WTC11 (cell line): ENCODE measurements around the gene LPP. TPM values are rescaled to one million over a fixed set of nuclear protein-coding genes. Genes with fewer than 3 reads are reported as not detected.

ENCODE experiments used
- ATAC-seq: fragments of 200-7000 bp; cut with Tn5 transposase; 2 replicates; pipeline ENCODE4 v1.10.0; 2021; ENCODE audit warnings: mild to moderate bottlenecking, moderate library complexity
- CTCF ChIA-PET: fragments of 300-600 bp; sonication (Branson Sonifier 250); formaldehyde crosslinking; loops from one replicate; lab custom pipeline; 2021; ENCODE audit warnings: antibody characterized with exemption; lab: Charles Lee
- POLR2A ChIA-PET: fragments of 350-600 bp; sonication (Branson Sonifier 250); formaldehyde crosslinking; loops from one replicate; lab custom pipeline; 2021; ENCODE audit warnings: antibody characterized with exemption; lab: Charles Lee
- DNase-seq: peaks from one replicate; pipeline ENCODE4 v3.0.0; 2021; ENCODE audit warnings: low spot score
- H3K27ac Mint-ChIP-seq: 2 replicates; pipeline ENCODE4 v1.8.0; 2021; ENCODE audit warnings: mixed read lengths
- H3K27me3 Mint-ChIP-seq: 2 replicates; pipeline ENCODE4 v1.8.0; 2021; ENCODE audit warnings: low read depth, mild to moderate bottlenecking, moderate library complexity, mixed read lengths
- H3K36me3 Mint-ChIP-seq: 2 replicates; pipeline ENCODE4 v1.8.0; 2021; ENCODE audit warnings: mixed read lengths
- H3K4me1 Mint-ChIP-seq: 2 replicates; pipeline ENCODE4 v1.8.0; 2022; ENCODE audit warnings: mixed read lengths
- H3K4me3 Mint-ChIP-seq: 2 replicates; pipeline ENCODE4 v1.8.0; 2021; ENCODE audit warnings: mild to moderate bottlenecking, moderate library complexity, mixed read lengths
- H3K9me3 Mint-ChIP-seq: 2 replicates; pipeline ENCODE4 v1.8.0; 2021; ENCODE audit warnings: mixed read lengths
- ATF6 ChIP-seq: sonication (generic); formaldehyde crosslinking; IDR thresholded peaks from 2 replicates; pipeline ENCODE4 v1.8.1; 2023; ENCODE audit warnings: mild to moderate bottlenecking, missing genetic modification reagents
- CTCF ChIP-seq: fragments of 200-600 bp; IDR thresholded peaks from 2 replicates; pipeline ENCODE4 v1.8.0; 2022; ENCODE audit warnings: antibody characterized with exemption
- FOXJ3 ChIP-seq: sonication (generic); formaldehyde crosslinking; IDR thresholded peaks from 2 replicates; pipeline ENCODE4 v1.9.0; 2021; ENCODE audit warnings: missing genetic modification reagents, mild to moderate bottlenecking, borderline replicate concordance
- GRHL2 ChIP-seq: fragments of 250-450 bp; sonication (Bioruptor Pico); IDR thresholded peaks from 2 replicates; pipeline ENCODE4 v1.8.0; 2022; ENCODE audit warnings: mild to moderate bottlenecking, moderate library complexity; ENCODE audit not compliant: insufficient replicate concordance, severe bottlenecking
- GTF2I ChIP-seq: fragments of 250-450 bp; sonication (Bioruptor Pico); conservative IDR thresholded peaks from 2 replicates; pipeline ENCODE4 v1.4.0; 2021; ENCODE audit warnings: mild to moderate bottlenecking
- HMGA2 ChIP-seq: fragments of 250-450 bp; sonication (Bioruptor Pico); IDR thresholded peaks from 2 replicates; pipeline ENCODE4 v1.4.0; 2021; ENCODE audit warnings: mild to moderate bottlenecking, moderate library complexity
- MXD4 ChIP-seq: fragments of 250-450 bp; sonication (Bioruptor Pico); IDR thresholded peaks from 2 replicates; pipeline ENCODE4 v1.8.0; 2021; ENCODE audit warnings: mild to moderate bottlenecking, moderate library complexity, borderline replicate concordance
- NFYB ChIP-seq: sonication (generic); formaldehyde crosslinking; conservative IDR thresholded peaks from 2 replicates; pipeline ENCODE4 v1.8.0; 2022; ENCODE audit warnings: low read depth, missing genetic modification reagents
- NR1H2 ChIP-seq: sonication (generic); formaldehyde crosslinking; IDR thresholded peaks from 2 replicates; pipeline ENCODE4 v1.9.0; 2021; ENCODE audit warnings: mild to moderate bottlenecking, moderate library complexity, missing genetic modification reagents
- PREB ChIP-seq: sonication (generic); formaldehyde crosslinking; IDR thresholded peaks from 2 replicates; pipeline ENCODE4 v1.8.1; 2022; ENCODE audit warnings: mild to moderate bottlenecking, missing genetic modification reagents, moderate library complexity, borderline replicate concordance
- PRRX2 ChIP-seq: fragments of 250-450 bp; sonication (Bioruptor Pico); IDR thresholded peaks from 2 replicates; pipeline ENCODE4 v1.8.0; 2021; ENCODE audit warnings: mild to moderate bottlenecking
- TCF7 ChIP-seq: sonication (generic); formaldehyde crosslinking; IDR thresholded peaks from 2 replicates; pipeline ENCODE4 v1.8.0; 2022; ENCODE audit warnings: mild to moderate bottlenecking, low read depth, missing genetic modification reagents, moderate library complexity
- TEAD4 ChIP-seq: sonication (generic); formaldehyde crosslinking; IDR thresholded peaks from 2 replicates; pipeline ENCODE4 v1.8.0; 2022; ENCODE audit warnings: mild to moderate bottlenecking, missing genetic modification reagents
- USF1 ChIP-seq: sonication (generic); formaldehyde crosslinking; IDR thresholded peaks from 2 replicates; pipeline ENCODE4 v1.8.0; 2022; ENCODE audit warnings: mild to moderate bottlenecking, missing genetic modification reagents
- ZNF138 ChIP-seq: sonication (generic); formaldehyde crosslinking; conservative IDR thresholded peaks from 2 replicates; pipeline ENCODE4 v1.8.1; 2022; ENCODE audit warnings: mild to moderate bottlenecking, moderate library complexity, missing genetic modification reagents
- ZNF219 ChIP-seq: sonication (generic); formaldehyde crosslinking; IDR thresholded peaks from 2 replicates; pipeline ENCODE4 v1.8.0; 2023; ENCODE audit warnings: missing genetic modification reagents, mild to moderate bottlenecking, borderline replicate concordance
- ZNF423 ChIP-seq: fragments of 250-450 bp; sonication (Bioruptor Pico); IDR thresholded peaks from 2 replicates; pipeline ENCODE4 v2.1.2; 2022; ENCODE audit warnings: mild to moderate bottlenecking, moderate library complexity
- ZSCAN18 ChIP-seq: fragments of 250-450 bp; sonication (Bioruptor Pico); IDR thresholded peaks from 2 replicates; pipeline ENCODE4 v2.1.2; 2022; ENCODE audit warnings: mild to moderate bottlenecking, moderate library complexity
- total RNA-seq: library from RNA; stranded (reverse); gene quantifications from 3 replicates; pipeline ENCODE4 v1.2.3, GENCODE V29; 2021
- TF ChIP-seq, protein P1 (sequence below): sonication (generic); formaldehyde crosslinking; IDR thresholded peaks from 2 replicates; pipeline ENCODE4 v1.8.1; 2022; ENCODE audit warnings: low read depth, mild to moderate bottlenecking, moderate library complexity, missing genetic modification reagents, borderline replicate concordance
- TF ChIP-seq, protein P2 (sequence below): fragments of 250-450 bp; sonication (Bioruptor Pico); IDR thresholded peaks from 2 replicates; pipeline ENCODE4 v1.9.0; 2021; ENCODE audit warnings: moderate library complexity, mild to moderate bottlenecking, inconsistent platforms, borderline replicate concordance
- TF ChIP-seq, protein P3 (sequence below): sonication (generic); formaldehyde crosslinking; IDR thresholded peaks from 2 replicates; pipeline ENCODE4 v1.8.1; 2023; ENCODE audit warnings: mild to moderate bottlenecking, missing genetic modification reagents

LPP gene
- total RNA-seq, 1 experiment from 2014 or later: 49.6 TPM

DNA sequence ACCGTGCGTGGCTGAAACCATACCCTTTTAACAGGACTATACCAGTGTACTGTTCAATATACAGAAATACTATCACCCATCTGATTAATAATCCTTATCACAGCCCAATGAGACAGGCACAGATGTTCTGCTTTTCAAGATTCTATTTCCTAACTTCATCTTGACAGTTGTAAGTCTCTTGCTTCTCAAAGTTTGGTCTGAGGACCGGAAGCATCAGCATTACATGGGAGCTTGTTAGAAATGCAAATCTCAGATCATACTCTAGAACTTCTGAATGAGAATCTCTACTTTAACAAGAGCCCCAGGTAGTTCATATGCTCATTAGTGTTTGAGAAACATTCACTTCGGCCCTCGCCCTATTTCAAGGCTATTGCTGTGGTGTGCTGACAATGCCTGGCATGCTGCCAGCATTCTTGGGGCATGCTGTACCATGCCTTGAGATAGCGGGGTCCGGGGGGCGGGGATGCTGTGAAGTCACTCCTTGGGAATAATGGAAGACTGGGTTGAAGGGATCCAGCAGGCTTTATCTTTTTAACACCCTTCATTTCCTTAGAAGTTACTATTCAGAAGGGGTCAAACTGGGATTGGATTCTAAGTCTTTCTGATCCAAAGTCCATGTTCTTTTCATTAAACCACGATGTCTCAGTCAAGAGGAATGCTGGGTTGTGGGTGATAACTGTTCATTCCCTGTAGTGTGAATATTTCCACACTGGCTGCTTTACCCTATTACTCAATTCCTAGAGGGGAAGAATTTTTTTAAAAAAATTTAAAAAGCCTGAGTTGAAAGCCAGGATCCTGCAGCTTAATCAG lies 194.7 kb downstream of the LPP start (continued):
- TF ChIP-seq, protein P1, sequence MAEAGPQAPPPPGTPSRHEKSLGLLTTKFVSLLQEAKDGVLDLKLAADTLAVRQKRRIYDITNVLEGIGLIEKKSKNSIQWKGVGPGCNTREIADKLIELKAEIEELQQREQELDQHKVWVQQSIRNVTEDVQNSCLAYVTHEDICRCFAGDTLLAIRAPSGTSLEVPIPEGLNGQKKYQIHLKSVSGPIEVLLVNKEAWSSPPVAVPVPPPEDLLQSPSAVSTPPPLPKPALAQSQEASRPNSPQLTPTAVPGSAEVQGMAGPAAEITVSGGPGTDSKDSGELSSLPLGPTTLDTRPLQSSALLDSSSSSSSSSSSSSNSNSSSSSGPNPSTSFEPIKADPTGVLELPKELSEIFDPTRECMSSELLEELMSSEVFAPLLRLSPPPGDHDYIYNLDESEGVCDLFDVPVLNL (CRISPR knock-in tag): no peak
- TF ChIP-seq, protein P2, sequence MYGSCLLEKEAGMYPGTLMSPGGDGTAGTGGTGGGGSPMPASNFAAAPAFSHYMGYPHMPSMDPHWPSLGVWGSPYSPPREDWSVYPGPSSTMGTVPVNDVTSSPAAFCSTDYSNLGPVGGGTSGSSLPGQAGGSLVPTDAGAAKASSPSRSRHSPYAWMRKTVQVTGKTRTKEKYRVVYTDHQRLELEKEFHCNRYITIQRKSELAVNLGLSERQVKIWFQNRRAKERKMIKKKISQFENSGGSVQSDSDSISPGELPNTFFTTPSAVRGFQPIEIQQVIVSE (CRISPR knock-in tag): no peak
- TF ChIP-seq ZNF138 (CRISPR knock-in tag) (no peak), TEAD4 (CRISPR knock-in tag) (no peak), CTCF (no peak), PREB (CRISPR knock-in tag) (no peak), MXD4 (CRISPR knock-in tag) (no peak)

DNA sequence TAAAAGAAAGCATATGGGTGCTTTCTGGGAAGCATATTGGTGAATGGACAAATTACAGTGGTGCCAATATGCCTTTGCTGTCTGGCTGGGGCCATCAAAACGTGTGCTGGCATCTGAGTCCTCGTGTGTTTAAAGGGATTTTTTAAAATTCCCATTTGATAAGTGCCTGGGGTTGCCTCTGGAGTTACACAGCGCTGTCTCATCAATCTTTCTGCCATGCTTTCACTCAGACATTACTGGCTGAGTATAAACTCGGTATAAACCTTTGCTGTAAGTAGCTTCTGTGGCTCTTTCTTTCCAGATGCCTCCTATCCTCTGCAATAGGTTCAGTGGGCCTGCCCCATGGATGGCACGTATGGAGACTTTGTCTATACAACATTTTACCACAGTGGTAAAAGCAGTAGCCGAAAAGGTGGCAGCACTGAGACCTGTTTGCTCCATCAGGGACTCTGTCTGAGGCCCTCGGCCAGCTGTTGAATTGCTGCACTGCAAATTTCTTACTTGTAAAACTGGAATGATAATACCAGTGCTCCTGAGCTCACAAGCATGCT lies 195.5 kb downstream of the LPP start:
- peaks cover 13% of the 10 kb centered on the region for H3K4me1 Mint-ChIP-seq
- ATAC-seq (peak; percentile 93), DNase-seq (peak; percentile 27)
- TF ChIP-seq NR1H2 (CRISPR knock-in tag) (no peak), NFYB (no peak), FOXJ3 (CRISPR knock-in tag) (no peak), PREB (CRISPR knock-in tag) (no peak), ZNF219 (CRISPR knock-in tag) (no peak), GRHL2 (CRISPR knock-in tag) (no peak), USF1 (CRISPR knock-in tag) (no peak), ZNF423 (CRISPR knock-in tag) (no peak), GTF2I (CRISPR knock-in tag) (no peak), ATF6 (CRISPR knock-in tag) (no peak), ZNF138 (CRISPR knock-in tag) (no peak), ZSCAN18 (CRISPR knock-in tag) (no peak), TCF7 (CRISPR knock-in tag) (no peak), HMGA2 (no peak), PRRX2 (no peak)
- TF ChIP-seq, protein P3, sequence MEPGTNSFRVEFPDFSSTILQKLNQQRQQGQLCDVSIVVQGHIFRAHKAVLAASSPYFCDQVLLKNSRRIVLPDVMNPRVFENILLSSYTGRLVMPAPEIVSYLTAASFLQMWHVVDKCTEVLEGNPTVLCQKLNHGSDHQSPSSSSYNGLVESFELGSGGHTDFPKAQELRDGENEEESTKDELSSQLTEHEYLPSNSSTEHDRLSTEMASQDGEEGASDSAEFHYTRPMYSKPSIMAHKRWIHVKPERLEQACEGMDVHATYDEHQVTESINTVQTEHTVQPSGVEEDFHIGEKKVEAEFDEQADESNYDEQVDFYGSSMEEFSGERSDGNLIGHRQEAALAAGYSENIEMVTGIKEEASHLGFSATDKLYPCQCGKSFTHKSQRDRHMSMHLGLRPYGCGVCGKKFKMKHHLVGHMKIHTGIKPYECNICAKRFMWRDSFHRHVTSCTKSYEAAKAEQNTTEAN (CRISPR knock-in tag): no peak
- ChIA-PET POLR2A (interaction anchor here (0.5 kb wide), 1 partner anchor 788 kb away, joined by 8 read pairs; no protein-coding TSS in a partner anchor), CTCF (interaction anchor here (0.8 to 2.0 kb wide), 8 partner anchors 8 to 609 kb away, joined by 3 to 6 read pairs (median 4); no protein-coding TSS in a partner anchor)
- H3K36me3 Mint-ChIP-seq: no peaks in the 10 kb centered on the region
- no peaks in the 10 kb centered on the region for H3K9me3 Mint-ChIP-seq
- no peaks in the 10 kb centered on the region for H3K27me3 Mint-ChIP-seq
- H3K27ac Mint-ChIP-seq: peak overlapping the region; percentile 1; the same call in 1 of the 2 replicates
- no peak overlapping the region for H3K4me3 Mint-ChIP-seq
